Ishikawa (cell line): Measurements from ENCODE around the gene ANKMY2.

Experiments
- CEBPB ChIP-seq: IDR thresholded peaks from 2 replicates; pipeline ENCODE4 v1.6.1; 2012
- CREB1 ChIP-seq: IDR thresholded peaks from 2 replicates; pipeline ENCODE4 v1.6.1; 2012; ENCODE audit warnings: low read depth
- EGR1 ChIP-seq: IDR thresholded peaks from 2 replicates; pipeline ENCODE4 v1.6.1; 2012
- EP300 ChIP-seq: IDR thresholded peaks from 2 replicates; pipeline ENCODE4 v1.6.1; 2012; ENCODE audit warnings: borderline replicate concordance
- FOXM1 ChIP-seq: IDR thresholded peaks from 2 replicates; pipeline ENCODE4 v1.6.1; 2012; ENCODE audit warnings: low read depth, borderline replicate concordance
- MAX ChIP-seq: IDR thresholded peaks from 2 replicates; pipeline ENCODE4 v1.6.1; 2012
- NFIC ChIP-seq: IDR thresholded peaks from 2 replicates; pipeline ENCODE4 v1.6.1; 2012
- RAD21 ChIP-seq: IDR thresholded peaks from 2 replicates; pipeline ENCODE4 v1.6.1; 2012; ENCODE audit warnings: low read depth
- REST ChIP-seq: IDR thresholded peaks from 2 replicates; pipeline ENCODE4 v1.6.1; 2012; ENCODE audit warnings: low read depth, mild to moderate bottlenecking
- TAF1 ChIP-seq: IDR thresholded peaks from 2 replicates; pipeline ENCODE4 v1.6.1; 2012; ENCODE audit warnings: low read depth, mild to moderate bottlenecking
- TCF12 ChIP-seq: IDR thresholded peaks from 2 replicates; pipeline ENCODE4 v1.6.1; 2012; ENCODE audit warnings: low read depth
- TEAD4 ChIP-seq: IDR thresholded peaks from 2 replicates; pipeline ENCODE4 v1.6.1; 2012
- USF1 ChIP-seq: IDR thresholded peaks from 2 replicates; pipeline ENCODE4 v1.6.1; 2012
- YY1 ChIP-seq: IDR thresholded peaks from 2 replicates; pipeline ENCODE4 v1.6.1; 2012; ENCODE audit warnings: low read depth
- ZBTB7A ChIP-seq: IDR thresholded peaks from 2 replicates; pipeline ENCODE4 v1.6.1; 2012; ENCODE audit warnings: low read depth

The ANKMY2 gene

GRCh38 chr7:16646472-16647072 is 1.0 kb upstream of the ANKMY2 start:
- no peak for TF ChIP-seq FOXM1
- no peak for TF ChIP-seq EP300
- TF ChIP-seq ZBTB7A = no peak
- TF ChIP-seq TEAD4 = no peak
- TF ChIP-seq NFIC = no peak
- TF ChIP-seq EGR1 = no peak
- TF ChIP-seq TCF12 = no peak
- no peak for TF ChIP-seq REST
- TF ChIP-seq CREB1 = no peak
- TF ChIP-seq TAF1 = no peak
- no peak for TF ChIP-seq MAX
- no peak for TF ChIP-seq CEBPB
- TF ChIP-seq YY1 = no peak
- TF ChIP-seq USF1 = no peak
- no peak for TF ChIP-seq RAD21

GRCh38 chr7:16644636-16645592 is 640 bp downstream of the ANKMY2 start:
- TF ChIP-seq TEAD4 (no peak), YY1 (peak; percentile 80), TAF1 (peak; percentile 51; the same call in 1 of the 2 replicates), REST (no peak), EP300 (no peak; the same call in 1 of the 2 replicates), ZBTB7A (peak; percentile 52; the same call in 1 of the 2 replicates), FOXM1 (no peak), TCF12 (no peak; the same call in 1 of the 2 replicates), USF1 (no peak), EGR1 (0 out of 2 replicates have a peak, but pooled peaks have one; percentile 26), CREB1 (no peak), MAX (peak; percentile 87), CEBPB (no peak), NFIC (no peak), RAD21 (no peak)

GRCh38 chr7:16644157-16644556 is 1.4 kb downstream of the ANKMY2 start:
- TF ChIP-seq NFIC (no peak), YY1 (no peak), TAF1 (no peak), TEAD4 (no peak)

- TF ChIP-seq ZBTB7A (no peak), TEAD4 (peak; percentile 76), EGR1 (no peak), TCF12 (peak; percentile 58; the same call in 1 of the 2 replicates), MAX (no peak), FOXM1 (peak; percentile 44; the same call in 1 of the 2 replicates), YY1 (no peak), NFIC (peak; percentile 19; the same call in 1 of the 2 replicates), TAF1 (no peak; the same call in 1 of the 2 replicates), USF1 (no peak), EP300 (peak; percentile 56; the same call in 1 of the 2 replicates), RAD21 (no peak), REST (no peak), CREB1 (no peak), CEBPB (no peak)
These were observed 7.0 kb downstream of the ANKMY2 start for GRCh38 chr7:16638282-16639280.
